ENCODE data around the gene HAAO.

HAAO gene

DNA sequence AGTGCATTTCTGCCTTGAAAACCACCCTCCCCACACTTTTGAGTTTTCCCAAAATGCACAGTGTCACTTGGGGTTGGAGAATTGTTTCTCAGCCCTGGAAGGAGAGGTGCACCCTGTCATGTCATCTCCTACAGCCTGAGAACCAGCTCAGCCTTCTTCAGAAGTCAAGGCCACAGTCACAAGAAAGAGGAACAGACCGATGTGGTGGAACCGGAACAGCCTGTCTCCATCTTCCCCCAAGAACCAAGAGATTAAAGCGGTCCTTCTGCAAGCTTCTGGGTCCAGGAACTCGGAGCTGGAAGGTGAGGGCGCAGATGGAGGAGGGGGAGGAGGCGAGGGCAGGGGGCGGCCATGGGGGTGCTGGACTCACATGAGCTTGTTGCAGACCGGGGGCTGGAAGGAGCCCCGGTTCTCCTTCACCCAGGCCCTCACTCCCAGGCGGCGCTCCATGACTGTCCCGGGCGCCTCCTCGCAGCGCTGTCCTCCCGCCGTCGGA, 248 bp downstream of the HAAO start:
- no peaks in the 10 kb centered on the region for H3K79me2 ChIP-seq (ENCODE audit: low read length)
- peak overlapping the region; percentile 72 for H3K4me3 ChIP-seq (ENCODE audit: low read length)
- H3K9ac ChIP-seq (ENCODE audit: low read length), result peak overlapping the region; percentile 55
- H3K36me3 ChIP-seq (replicated peaks; ENCODE audit: low read depth, low read length), result no peaks in the 10 kb centered on the region
- TF ChIP-seq, protein P1, sequence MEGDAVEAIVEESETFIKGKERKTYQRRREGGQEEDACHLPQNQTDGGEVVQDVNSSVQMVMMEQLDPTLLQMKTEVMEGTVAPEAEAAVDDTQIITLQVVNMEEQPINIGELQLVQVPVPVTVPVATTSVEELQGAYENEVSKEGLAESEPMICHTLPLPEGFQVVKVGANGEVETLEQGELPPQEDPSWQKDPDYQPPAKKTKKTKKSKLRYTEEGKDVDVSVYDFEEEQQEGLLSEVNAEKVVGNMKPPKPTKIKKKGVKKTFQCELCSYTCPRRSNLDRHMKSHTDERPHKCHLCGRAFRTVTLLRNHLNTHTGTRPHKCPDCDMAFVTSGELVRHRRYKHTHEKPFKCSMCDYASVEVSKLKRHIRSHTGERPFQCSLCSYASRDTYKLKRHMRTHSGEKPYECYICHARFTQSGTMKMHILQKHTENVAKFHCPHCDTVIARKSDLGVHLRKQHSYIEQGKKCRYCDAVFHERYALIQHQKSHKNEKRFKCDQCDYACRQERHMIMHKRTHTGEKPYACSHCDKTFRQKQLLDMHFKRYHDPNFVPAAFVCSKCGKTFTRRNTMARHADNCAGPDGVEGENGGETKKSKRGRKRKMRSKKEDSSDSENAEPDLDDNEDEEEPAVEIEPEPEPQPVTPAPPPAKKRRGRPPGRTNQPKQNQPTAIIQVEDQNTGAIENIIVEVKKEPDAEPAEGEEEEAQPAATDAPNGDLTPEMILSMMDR (IDR thresholded peaks at IDR 0.05; ENCODE audit: low read depth, low read length), result no peak
- TF ChIP-seq EZH2phosphoT487 (IDR thresholded peaks at IDR 0.05; ENCODE audit: low read depth), result no peak
- no peaks in the 10 kb centered on the region for H3K9me3 ChIP-seq (ENCODE audit: insufficient read depth, low read length)
- H3K27ac ChIP-seq (ENCODE audit: low read length), result peak overlapping the region; percentile 1; the same call in 1 of the 2 replicates
- H2AFZ ChIP-seq (ENCODE audit: low read depth, low read length), result peak overlapping the region; percentile 61; the same call in 1 of the 2 replicates
- no peaks in the 10 kb centered on the region for H4K20me1 ChIP-seq (ENCODE audit: insufficient read depth, low read length)
- peaks cover 32% of the 10 kb centered on the region for H3K4me1 ChIP-seq (ENCODE audit: low read length)
- peak overlapping the region; percentile 53 for H3K4me2 ChIP-seq (ENCODE audit: low read length)
- no peaks in the 10 kb centered on the region for H3K27me3 ChIP-seq (ENCODE audit: low read depth, low read length)

DNA sequence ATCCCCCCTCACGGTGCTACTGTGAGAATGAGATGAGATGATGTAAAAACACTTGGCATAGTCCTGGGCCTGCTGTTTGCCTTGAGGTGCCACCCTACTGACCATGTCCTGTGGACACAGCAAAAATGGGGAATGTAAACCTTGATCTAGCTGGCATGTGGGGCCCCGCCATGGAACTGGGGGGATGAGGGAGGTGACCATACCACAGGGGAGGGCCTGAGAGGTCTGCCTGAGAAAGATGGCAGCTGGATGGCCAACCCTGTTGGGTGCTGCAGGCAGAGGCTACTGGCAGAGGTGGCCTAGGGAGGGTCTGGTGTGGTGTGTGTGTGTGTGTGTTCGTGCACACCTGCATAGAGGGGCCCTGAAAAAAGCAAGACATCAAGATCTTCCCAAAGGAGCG, 777 bp downstream of the HAAO start:
- Histone ChIP-seq H3K4me2 (ENCODE audit: low read length) (peak overlapping the region; percentile 53), H3K4me1 (ENCODE audit: low read length) (peaks cover 27% of the 10 kb centered on the region)

DNA sequence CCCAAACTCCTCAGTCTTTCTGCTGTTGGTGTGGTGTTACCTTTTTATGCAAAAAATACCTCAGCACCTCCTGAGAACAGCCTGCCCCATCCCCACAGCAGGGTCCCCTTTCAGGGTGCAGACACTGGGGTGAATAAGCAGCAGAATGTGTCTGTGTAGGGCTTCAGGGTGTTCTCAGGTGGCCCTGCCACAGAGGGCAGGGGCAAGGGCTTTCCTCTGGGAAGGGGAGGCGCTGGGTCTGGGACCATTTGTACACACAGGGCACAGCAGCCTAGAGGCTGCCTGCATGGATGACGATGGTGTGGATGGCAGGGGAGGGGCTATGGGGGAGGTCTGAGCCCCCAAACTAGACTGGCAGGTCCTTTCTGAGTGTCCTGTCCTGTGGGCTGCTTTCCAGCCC, 2.6 kb downstream of the HAAO start:
- H3K9ac ChIP-seq (ENCODE audit: low read length), result no peak overlapping the region
- H2AFZ ChIP-seq (ENCODE audit: low read depth, low read length), result no peak overlapping the region
- H3K79me2 ChIP-seq (ENCODE audit: low read length), result no peaks in the 10 kb centered on the region
- H4K20me1 ChIP-seq (ENCODE audit: insufficient read depth, low read length), result no peaks in the 10 kb centered on the region
- H3K4me2 ChIP-seq (ENCODE audit: low read length), result no peak overlapping the region
- no peaks in the 10 kb centered on the region for H3K9me3 ChIP-seq (ENCODE audit: insufficient read depth, low read length)
- TF ChIP-seq, protein P1 (IDR thresholded peaks at IDR 0.05; ENCODE audit: low read depth, low read length), result no peak
- no peak for TF ChIP-seq EZH2phosphoT487 (IDR thresholded peaks at IDR 0.05; ENCODE audit: low read depth)
- no peak overlapping the region for H3K27ac ChIP-seq (ENCODE audit: low read length)
- no peaks in the 10 kb centered on the region for H3K27me3 ChIP-seq (ENCODE audit: low read depth, low read length)
- H3K36me3 ChIP-seq (replicated peaks; ENCODE audit: low read depth, low read length), result no peaks in the 10 kb centered on the region
- H3K4me1 ChIP-seq (ENCODE audit: low read length), result peaks cover 8% of the 10 kb centered on the region
- no peak overlapping the region for H3K4me3 ChIP-seq (ENCODE audit: low read length)

More for the DNA sequence above, 777 bp downstream of the HAAO start:
- no peaks in the 10 kb centered on the region for H4K20me1 ChIP-seq (ENCODE audit: insufficient read depth, low read length)
- no peaks in the 10 kb centered on the region for H3K27me3 ChIP-seq (ENCODE audit: low read depth, low read length)
- no peak overlapping the region for H3K27ac ChIP-seq (ENCODE audit: low read length)
- H3K4me3 ChIP-seq (ENCODE audit: low read length), result peak overlapping the region; percentile 72
- TF ChIP-seq, protein P1 (IDR thresholded peaks at IDR 0.05; ENCODE audit: low read depth, low read length), result no peak
- TF ChIP-seq EZH2phosphoT487 (IDR thresholded peaks at IDR 0.05; ENCODE audit: low read depth), result no peak
- no peaks in the 10 kb centered on the region for H3K9me3 ChIP-seq (ENCODE audit: insufficient read depth, low read length)
- H3K9ac ChIP-seq (ENCODE audit: low read length), result peak overlapping the region; percentile 55; the same call in 1 of the 2 replicates
- H2AFZ ChIP-seq (ENCODE audit: low read depth, low read length), result no peak overlapping the region
- H3K36me3 ChIP-seq (replicated peaks; ENCODE audit: low read depth, low read length), result no peaks in the 10 kb centered on the region
- H3K79me2 ChIP-seq (ENCODE audit: low read length), result no peaks in the 10 kb centered on the region

DNA sequence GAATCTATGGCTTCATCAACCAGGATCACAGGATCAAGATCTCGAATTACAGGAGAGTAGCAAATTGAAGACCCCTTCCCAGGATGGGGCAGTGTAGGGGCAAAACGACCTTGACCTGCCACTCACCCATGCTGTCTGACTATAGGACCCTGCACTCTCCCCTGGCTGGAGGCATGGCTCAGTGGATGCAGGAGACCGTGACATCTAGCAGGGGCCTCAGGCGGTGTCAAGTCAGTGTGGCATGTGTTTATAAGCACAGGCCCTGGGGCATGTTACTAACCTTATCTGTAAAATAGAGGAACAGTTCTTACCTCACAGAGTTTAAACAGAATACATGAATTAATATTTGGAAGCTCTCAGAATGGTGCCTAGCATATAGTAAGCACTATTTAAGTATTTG, 3.5 kb downstream of the HAAO start:
- Histone ChIP-seq H3K27ac (ENCODE audit: low read length) (no peak overlapping the region), H3K79me2 (ENCODE audit: low read length) (no peaks in the 10 kb centered on the region), H2AFZ (ENCODE audit: low read depth, low read length) (no peak overlapping the region), H3K4me3 (ENCODE audit: low read length) (no peak overlapping the region), H3K9ac (ENCODE audit: low read length) (no peak overlapping the region), H3K9me3 (ENCODE audit: insufficient read depth, low read length) (no peaks in the 10 kb centered on the region), H3K36me3 (replicated peaks; ENCODE audit: low read depth, low read length) (no peaks in the 10 kb centered on the region), H4K20me1 (ENCODE audit: insufficient read depth, low read length) (no peaks in the 10 kb centered on the region), H3K4me2 (ENCODE audit: low read length) (no peak overlapping the region), H3K27me3 (ENCODE audit: low read depth, low read length) (no peaks in the 10 kb centered on the region), H3K4me1 (ENCODE audit: low read length) (no peaks in the 10 kb centered on the region; the same call in 1 of the 2 replicates)
- TF ChIP-seq, protein P1 (IDR thresholded peaks at IDR 0.05; ENCODE audit: low read depth, low read length), result no peak
- no peak for TF ChIP-seq EZH2phosphoT487 (IDR thresholded peaks at IDR 0.05; ENCODE audit: low read depth)
